ENCODE data around the gene CBLL1.

Gene CBLL1, protein sequence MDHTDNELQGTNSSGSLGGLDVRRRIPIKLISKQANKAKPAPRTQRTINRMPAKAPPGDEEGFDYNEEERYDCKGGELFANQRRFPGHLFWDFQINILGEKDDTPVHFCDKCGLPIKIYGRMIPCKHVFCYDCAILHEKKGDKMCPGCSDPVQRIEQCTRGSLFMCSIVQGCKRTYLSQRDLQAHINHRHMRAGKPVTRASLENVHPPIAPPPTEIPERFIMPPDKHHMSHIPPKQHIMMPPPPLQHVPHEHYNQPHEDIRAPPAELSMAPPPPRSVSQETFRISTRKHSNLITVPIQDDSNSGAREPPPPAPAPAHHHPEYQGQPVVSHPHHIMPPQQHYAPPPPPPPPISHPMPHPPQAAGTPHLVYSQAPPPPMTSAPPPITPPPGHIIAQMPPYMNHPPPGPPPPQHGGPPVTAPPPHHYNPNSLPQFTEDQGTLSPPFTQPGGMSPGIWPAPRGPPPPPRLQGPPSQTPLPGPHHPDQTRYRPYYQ

DNA sequence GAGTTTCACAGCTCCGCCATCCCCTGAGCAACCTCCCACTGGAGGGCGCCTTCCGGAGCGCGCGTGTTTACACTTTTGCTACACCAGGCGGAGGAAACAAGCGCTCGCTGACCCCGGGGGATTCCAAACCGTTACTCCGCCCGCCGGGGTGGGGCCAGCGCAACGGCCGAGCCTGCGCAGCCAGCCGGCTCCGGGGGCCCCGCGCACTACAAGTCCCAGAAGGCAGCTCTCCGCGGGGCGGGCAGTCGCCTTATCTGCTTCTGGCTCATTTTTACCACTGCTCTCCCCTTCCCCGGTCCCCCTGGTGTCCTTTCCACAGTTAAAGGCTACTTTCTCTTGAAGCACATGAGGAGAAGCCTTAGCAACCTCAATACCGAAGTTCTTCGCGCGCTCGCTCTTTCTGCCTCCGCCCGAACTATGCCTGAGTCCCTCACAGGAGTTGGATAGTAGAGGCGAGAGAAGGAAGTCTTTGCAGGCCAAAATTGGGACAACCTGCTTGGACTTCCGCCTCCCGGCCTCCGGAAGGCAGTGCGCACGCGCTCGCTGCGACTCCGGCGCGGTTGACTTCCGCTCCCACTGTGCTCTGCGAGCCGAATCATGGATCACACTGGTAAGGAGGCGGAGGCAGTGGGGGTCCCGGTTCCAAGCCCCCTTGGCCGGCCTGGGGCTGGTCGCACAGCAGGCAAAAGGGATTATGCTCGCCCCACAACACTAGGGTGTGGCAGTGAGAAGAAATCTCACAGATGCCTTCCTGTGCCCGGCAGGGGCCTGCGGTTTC, at the start of gene CBLL1:
Gene CBLL1 (plus strand): TSS at position 576 of the 778 bp plus-strand sequence. CDS start 22 bp downstream, at position 598.
- DNase-seq, result peak; percentile 95

DNA sequence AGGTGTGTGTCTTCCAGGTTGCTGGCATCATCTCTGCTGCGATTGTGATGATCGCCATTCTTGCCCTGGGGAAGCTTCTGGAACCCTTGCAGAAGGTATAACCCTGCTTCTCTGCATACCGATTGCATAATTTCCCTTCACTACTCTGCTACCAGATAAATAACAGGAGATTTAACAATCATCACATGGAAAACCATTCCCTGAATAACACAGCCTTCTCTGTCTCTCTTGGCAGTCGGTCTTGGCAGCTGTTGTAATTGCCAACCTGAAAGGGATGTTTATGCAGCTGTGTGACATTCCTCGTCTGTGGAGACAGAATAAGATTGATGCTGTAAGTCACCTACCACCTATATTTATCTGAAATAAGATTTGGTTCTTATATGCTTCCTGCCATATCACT, 49.6 kb upstream of the CBLL1 start:
- no peak for DNase-seq

DNA sequence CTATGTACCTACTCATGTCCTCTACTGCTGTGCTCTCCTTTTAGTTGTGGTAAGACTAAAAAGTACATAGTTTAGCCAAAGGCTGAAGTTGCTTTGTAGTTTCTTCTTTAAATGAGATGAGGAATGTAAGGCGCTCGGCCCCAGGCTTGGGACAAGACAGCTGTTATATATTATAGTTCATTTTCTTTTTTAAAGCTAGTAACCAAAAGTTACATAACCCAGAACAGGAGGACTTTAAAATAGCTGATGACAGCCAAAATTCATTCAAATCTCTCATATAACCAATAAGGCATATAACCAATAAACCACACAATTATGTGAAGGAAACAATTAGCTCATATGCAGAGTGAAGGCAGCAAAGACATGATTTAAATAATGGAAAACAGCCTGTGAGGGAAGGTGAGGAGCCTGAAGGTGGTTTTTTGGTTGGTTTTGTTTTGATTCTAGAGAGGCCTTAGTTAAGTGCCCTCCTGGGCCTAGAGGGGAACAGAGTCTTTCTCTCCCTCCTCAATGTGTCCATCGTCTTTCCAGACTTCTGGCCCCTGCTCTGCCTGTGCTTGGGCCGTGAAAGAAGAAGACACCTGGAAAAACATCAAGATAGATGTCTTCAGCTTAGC, 47.5 kb upstream of the CBLL1 start:
- DNase-seq, result no peak

DNA sequence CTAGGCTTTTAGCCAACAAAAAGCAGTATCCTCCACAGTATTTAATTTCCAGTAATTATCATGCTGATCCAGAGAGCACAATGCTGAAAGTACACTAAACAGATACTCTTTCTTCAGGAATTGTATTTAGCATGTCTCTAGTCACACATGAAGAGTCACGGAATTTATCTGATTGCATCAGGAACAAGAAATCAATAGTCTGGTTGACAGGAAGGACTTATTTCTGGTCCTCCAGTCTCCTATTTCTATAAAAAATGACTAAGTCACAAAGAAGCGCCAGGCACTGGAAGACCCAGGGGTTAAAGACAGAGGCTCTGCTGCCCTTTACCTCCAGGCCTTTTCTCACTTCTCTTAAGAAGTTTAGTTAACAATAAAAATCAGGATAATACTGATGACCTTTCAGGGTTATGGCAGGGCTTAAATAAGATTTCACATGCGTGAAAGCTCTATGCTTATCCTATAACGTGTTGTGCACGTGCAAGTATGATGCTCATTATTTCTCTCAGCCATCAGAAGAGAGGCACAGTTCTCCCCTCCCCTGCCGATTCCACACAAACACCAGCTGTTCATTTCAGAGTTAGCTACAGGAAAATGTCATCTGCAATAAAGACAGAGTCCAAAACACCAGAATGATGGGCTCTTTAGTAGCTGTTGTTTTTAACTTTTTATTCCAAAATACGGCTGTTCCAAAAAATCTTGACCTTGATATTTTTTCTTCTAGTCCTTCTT, 46.5 kb upstream of the CBLL1 start:
- DNase-seq, result no peak

DNA sequence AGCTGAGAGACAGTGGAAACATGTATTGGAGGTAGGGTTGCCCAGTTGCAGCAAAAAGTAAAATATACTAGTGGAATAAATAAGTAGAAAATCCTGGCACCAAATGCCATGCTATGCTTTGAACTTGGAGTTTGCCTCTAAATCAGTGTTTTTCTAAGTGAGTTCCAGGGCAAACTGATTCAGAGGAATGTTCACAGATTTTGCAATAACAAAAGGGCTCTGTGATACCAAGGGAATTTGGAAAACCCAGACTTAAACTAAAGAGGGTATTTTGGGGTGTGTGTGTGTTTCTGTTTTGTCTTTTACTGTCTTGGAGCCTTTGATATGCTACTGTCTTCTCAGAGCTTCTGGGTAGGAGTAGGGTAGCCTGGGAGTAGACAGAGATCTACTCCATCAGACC, 43.4 kb upstream of the CBLL1 start:
- DNase-seq, result no peak

DNA sequence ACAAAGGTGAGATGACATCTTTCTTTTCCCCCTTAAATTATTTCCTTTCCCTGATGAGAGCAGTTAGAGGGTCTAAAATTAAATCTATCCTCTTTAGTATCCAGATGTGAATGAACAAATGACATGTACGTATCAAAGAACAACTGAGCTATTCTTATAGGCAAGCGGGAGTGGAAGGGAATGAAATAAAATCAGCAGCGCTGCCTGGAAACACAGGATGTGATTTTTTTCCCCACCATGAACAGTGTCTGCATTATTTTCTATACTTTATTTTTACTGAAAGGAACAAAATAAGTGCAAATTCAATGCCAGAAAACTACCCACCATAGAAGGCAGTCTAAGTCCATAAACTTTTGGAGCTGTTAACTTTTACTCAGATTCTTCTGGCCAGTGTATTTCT, 42.8 kb upstream of the CBLL1 start:
- no peak for DNase-seq

DNA sequence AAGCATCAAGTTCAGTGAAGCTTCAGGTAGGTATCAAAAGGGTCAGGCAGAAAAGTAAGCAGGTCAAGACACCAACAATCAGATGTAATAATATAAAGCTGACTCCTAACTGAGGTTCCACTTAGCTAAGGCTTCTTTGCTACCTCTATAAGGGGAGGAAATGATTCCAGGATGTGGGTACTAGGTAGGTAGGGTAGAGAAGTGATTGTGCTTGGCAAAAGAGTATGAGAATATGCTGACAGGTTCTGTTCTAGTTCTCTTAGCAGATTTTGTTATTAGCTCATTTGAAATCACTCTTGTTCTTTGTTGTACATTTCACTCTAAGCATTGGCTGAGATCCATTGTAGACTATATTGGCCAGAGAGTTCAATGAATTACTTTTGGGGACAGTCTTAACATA, 40.7 kb upstream of the CBLL1 start:
- DNase-seq, result no peak

DNA sequence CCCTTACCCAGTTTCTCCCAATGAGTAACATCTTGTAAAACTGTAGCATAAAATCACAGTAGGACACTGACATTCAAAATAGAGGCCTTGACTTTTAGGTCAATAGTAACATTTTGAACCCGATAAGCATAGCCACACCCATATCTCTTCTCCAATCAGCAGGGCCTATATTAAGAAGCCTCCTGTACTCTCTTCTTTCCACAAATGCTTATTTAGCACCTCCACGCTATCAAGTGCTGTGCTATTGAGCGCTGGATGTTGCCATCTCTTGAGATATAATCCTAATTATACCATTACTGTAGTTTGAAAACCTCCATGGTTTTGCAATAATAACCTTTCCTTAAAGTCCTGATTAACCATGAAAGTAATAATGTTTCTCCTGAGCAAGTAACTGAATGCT, 40.1 kb upstream of the CBLL1 start:
- DNase-seq, result no peak

DNA sequence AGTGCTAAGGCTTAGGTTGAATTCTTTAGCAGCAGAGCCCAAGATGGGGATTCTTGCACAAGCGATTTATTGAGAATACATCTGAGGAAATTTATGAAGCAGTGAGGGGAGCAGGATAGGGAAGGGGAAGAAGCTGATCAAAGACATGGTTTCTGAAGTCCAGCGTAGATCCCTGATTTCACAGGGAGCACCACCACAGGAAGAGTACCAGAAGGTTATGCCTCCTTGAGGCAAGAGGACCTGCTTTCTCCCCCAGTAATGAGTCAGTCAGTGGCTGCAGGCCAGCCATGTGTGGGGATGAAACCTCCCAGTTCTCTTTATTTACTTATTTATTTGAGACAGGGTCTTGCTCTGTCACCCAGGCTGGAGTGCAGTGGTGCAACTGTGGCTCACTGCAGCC, 35.0 kb upstream of the CBLL1 start:
- DNase-seq, result no peak

DNA sequence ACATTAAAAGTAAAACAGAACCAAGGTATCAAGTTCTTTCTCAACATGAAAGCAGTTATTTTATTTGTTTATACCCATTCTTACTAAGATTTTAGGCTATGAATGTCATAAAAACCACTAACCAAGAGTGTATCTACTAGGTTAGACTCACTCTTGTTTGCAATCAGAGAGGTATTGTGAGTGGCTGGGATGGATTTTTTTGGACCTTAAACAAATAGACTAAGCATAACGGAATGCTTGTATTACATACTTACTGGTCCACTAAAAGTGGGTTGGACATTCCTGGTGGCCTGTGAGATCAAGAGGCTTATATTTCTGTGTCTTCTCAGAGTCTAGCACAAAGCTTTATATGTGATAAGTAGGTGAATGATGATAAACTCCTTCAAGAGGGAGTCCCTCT, 32.6 kb upstream of the CBLL1 start:
- DNase-seq, result no peak

DNA sequence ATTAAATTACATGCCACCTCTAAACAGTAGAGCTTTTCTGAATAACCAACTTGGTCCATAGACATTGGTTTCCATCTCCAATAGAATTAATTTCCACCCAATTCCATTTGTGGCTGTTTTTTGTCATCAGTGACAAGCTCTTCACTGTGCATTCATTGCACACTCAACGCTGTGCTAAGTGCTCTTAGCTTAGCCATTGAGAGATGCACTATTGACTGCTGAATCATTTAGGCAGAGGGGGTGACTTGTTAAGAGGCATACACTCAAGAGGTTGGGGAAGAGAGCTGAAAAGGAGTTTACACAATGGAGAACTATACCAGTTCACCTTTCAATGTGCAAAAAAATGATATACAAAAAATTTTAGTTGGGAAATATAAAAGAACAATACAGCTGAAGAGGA, 31.9 kb upstream of the CBLL1 start:
- DNase-seq, result no peak

DNA sequence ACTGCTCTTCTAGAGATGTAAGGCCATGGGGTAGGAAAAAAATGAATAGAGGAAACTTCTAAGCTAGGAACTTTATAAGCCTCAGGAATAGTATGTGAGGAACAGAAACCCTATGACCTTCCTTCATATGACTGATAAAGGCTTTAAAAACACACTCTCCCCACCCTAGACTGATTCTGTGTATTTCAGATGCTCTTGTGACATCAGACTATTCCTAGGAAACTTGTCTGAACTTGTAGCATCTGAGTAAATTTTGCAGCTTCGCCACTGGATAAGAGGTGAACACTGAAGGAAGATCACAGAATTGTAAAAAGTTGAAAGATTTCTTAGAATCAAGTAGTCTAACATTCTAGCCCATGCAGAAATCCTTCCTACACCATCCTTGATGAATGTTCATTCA, 31.0 kb upstream of the CBLL1 start:
- no peak for DNase-seq

DNA sequence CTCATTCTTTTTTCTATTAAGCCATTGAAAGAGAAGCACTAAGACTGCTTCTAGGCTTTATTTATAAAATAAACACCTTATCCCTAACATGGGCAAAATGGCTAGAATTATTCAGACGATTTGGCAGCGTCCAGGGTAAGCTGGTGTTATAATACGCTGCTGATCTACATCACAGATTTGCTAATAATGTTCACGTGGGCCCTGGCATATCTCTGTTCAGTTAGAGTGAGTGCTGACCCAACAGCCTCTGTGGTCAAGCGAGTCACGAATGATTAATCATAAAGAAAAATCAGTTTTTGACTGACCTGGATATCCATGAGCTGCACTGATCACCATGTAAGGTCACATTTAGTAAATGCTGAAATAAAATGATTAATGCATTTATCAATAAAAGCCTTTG, 28.4 kb upstream of the CBLL1 start:
- no peak for DNase-seq

DNA sequence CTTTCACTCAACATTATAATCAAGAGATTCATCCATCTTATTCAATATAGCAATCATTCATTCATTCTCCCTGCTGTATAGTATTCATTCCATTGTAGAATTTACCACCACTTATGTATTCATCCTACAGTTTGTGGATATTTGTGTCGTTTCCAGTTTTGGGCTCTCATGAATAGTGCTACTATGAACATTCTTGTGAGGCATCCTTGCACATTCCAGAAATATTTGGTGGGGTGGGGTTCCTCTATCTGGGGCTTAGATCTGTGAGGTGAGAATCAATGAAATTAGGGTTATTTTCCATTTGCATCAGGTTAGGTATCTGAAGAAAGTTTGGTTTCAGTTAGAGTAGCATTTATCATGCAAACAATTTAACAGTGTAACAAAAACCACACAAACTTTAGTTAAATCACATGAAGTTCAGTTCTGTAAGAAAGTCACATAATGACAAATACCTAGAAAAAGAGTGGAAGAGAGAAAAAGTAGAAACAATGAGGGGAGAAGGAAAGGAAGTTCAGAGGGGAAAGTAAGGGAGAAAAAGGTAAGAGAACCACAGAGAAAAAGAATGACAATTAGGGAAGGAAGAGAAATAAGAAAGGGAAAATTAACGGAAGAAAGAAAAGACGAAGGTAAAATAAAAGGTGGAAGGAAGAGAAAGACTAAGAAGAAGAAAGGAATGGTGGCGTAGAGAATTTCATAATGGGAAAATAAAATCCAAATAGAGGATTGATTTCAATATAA, 25.3 kb upstream of the CBLL1 start:
- DNase-seq, result no peak

DNA sequence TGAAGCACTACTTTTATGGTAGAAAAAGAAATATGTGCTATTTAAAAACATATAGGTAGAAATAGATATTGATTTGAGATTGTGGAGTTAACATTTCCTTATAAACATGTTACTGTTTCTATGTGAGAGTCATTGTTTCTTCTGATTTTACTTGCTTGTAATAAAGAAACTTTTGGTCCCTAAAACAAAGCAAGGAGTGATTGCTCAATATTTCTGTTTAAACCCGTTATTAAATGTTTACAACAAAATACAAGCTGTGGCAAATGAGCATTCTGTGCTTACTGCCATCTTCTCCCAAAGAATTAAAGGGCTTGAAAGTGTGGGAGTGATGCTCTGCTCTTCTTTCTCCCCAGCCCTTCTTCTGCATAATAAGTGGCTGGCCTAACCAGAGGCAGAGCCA, 22.7 kb upstream of the CBLL1 start:
- no peak for DNase-seq

DNA sequence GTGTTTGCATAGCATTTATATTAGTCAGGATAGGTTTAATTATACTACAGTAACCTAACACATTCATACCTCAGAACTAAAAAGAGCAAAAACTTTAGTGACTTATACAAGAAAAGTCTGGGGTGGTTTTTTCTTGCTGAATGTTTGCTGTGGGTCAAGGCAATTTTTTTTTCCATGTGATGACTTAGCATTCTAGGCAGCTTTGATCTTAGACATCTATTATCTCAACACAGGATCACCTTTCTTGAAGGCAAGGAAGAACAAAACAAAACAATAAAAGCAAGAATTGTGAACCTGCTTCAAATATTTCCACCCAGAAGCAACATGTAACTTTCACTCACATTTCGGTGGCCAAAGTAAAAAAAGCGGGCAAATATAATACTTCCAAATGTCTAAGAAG, 20.7 kb upstream of the CBLL1 start:
- DNase-seq, result no peak

DNA sequence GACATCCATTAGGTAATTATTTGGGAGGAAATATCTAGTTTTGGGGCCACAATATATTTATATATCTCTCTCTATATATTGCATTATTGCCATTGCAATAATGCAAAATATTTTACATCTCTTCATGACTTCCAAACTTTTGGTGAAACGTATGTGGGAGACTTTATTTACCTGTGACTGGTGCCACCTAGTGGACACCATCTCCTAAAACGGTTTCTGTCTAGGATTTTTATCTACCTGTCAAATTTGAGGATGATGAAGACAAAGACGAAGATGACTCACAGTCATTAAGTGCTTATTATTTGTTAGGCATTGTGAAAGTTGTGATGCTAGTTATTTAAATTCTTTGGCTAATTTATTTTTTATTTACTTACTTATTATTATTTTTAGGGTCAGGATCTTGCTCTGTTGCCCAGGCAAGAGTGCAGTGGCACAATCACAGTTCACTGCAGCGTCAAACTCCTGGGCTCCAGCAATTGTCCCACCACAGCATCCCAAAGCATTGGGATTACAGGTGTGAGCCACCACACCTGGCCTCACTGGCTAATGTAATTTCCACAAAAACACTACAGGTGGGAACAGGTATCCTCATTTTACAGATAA, 18.7 kb upstream of the CBLL1 start:
- DNase-seq, result peak; percentile 30 to 49

DNA sequence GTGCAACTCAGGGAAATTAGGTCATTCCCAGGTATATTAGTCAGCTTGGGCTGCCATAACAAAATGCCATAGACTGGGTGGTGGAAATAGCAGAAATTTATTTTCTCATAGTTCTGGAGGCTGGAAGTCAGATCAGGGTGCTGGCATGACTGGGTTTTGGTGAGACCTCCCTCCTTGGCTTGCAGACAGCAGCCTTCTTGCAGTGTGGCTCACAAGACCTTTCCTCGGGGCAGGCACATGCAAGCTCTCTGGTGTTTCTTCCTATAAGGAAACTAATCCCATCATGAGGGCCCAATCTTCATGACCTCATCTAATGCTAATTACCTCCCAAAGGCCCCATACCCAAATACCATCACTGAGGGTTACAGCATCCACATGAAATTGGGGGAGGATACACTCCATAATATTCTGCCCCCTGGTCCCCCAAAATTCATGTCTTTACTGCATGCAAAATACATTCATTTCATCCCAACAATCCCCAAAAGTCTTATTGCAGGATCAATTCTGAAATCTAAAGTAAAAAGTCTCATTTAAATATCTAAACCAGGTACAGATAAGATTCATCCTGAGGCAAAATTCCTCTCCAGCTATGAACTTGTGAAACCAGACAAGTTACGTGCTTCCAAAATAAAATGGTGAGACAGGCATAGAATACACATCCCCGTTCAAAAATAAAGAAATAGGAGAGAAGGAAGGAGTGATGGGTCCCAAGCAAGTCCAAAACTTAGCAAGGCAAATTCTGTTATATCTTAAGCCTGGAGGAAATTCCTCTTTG, 17.4 kb upstream of the CBLL1 start:
- DNase-seq, result no peak

DNA sequence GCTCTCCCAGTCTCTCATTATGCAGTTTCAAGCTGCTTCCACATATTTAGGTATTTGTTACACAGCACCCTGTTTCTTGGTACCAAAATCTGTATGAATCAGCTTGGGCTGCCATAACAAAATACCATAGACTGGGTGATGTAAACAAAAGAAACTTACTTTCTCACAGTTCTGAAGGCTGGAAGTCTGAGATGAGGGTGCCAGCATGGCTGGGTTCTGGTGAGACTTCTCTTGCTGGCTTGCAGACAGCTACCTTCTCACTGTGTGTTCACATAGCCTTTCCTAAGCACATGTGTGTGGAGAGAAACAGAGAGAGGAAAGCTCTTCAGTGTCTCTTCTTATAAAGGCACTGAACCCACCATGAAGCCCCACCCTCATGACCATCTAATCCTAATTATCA, 15.7 kb upstream of the CBLL1 start:
- DNase-seq, result no peak

DNA sequence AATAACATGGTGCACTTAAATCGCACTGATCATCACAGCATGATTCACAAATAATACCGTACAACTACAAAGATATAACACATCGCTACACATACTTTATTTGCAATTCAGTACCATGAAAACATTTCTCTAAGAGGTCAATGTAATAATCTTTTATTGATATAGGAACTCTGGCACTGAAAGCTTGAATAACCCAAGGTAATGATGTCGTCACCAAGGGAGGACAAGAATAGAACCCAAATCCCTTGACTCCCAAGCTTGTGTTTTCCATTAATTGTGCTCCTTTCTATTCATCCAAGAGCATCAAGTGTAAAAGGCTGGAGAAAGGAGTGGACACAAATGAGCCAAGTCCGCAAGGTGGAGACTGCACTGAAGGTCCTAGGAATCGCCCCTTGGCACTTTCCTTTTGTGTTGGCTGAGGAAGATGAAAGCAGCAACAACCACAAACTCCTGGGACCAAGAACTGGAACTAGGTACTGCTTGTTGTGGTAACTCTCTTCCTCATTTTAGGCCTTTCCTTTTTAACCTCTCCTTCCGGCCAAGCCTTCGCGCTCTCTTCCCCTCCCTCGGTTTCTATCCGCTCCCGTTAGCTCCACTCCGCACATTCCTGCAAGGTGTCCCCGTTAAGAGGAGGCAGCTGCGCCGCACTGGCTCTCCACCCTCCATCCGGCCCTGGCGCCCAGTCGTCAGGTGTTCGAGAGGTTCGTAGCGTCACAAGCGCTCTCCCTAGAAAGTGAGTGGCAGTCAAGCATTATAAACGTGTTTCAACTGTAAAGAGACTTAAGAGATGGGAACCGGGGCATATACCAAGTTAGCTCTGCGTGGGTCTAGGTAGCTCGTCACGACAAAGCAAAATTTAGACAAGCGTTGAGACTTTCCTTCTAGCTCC, 1.0 kb upstream of the CBLL1 start:
- DNase-seq, result peak; percentile 94
